PC-9 (cell line): ENCODE data around the gene RECQL5. TPM values are rescaled to one million over a fixed set of nuclear protein-coding genes. Genes with fewer than 3 reads are reported as not detected.
A peak's percentile ranks its signal among the peaks of the same experiment; 100 is the strongest.

ENCODE experiments used
- BruUV-seq: library from RNA; stranded (reverse); fragments of 400-500 nt; replicated peaks from 2 replicates; lab custom pipeline; 2021; lab: Mats Ljungman, UMichigan
- CTCF ChIA-PET: fragments of 300-600 bp; sonication (Branson Sonifier 250); formaldehyde crosslinking; loops from one replicate; lab custom pipeline; 2022; ENCODE audit warnings: antibody characterized with exemption; lab: Charles Lee
- POLR2A ChIA-PET: fragments of 300-600 bp; sonication (Branson Sonifier 250); formaldehyde crosslinking; loops from one replicate; lab custom pipeline; 2022; ENCODE audit warnings: antibody characterized with exemption; ENCODE audit not compliant: unreplicated experiment; lab: Charles Lee
- DNase-seq, 2 experiments: peaks; one replicate each; pipeline versions ENCODE4 v3.0.0 to v3.0.0-alpha.2; 2015 to 2022; ENCODE audit warnings: mixed read lengths in 1 of 2
- H2AFZ ChIP-seq: fragments of 200-600 bp; sonication (generic); 2 replicates; pipeline ENCODE4 v1.8.1; 2017; ENCODE audit warnings: antibody characterized with exemption
- H3F3A ChIP-seq: fragments of 200-600 bp; sonication (generic); 2 replicates; pipeline ENCODE4 v1.8.1; 2017; ENCODE audit warnings: antibody characterized with exemption, mild to moderate bottlenecking, low read depth; ENCODE audit not compliant: insufficient read depth
- H3K27ac ChIP-seq: fragments of 200-600 bp; sonication (generic); 2 replicates; pipeline ENCODE4 v1.6.1; 2016; ENCODE audit warnings: mixed run types
- H3K27me3 ChIP-seq: fragments of 200-600 bp; sonication (generic); 2 replicates; pipeline ENCODE4 v1.6.1; 2016; ENCODE audit warnings: low read depth, mixed run types; ENCODE audit not compliant: insufficient read depth
- H3K36me3 ChIP-seq: fragments of 200-600 bp; sonication (generic); 2 replicates; pipeline ENCODE4 v1.6.1; 2016; ENCODE audit warnings: low read depth, mixed run types
- H3K4me1 ChIP-seq: fragments of 200-600 bp; sonication (generic); replicated peaks from 2 replicates; pipeline ENCODE4 v1.6.1; 2016; ENCODE audit warnings: mixed run types; ENCODE audit not compliant: insufficient read depth
- H3K4me2 ChIP-seq: fragments of 200-600 bp; sonication (generic); 2 replicates; pipeline ENCODE4 v1.6.1; 2017; ENCODE audit warnings: mixed run types
- H3K4me3 ChIP-seq: fragments of 200-600 bp; sonication (generic); 2 replicates; pipeline ENCODE4 v1.6.1; 2016; ENCODE audit warnings: mixed run types
- H3K79me2 ChIP-seq: fragments of 200-600 bp; sonication (generic); 2 replicates; pipeline ENCODE4 v1.6.1; 2017; ENCODE audit warnings: low read depth, mixed run types
- H3K9me2 ChIP-seq: fragments of 200-600 bp; sonication (generic); 2 replicates; pipeline ENCODE4 v1.8.1; 2017; ENCODE audit warnings: mild to moderate bottlenecking; ENCODE audit not compliant: insufficient read depth
- H3K9me3 ChIP-seq: fragments of 200-600 bp; sonication (generic); 2 replicates; pipeline ENCODE4 v1.8.1; 2016; ENCODE audit warnings: low read depth; ENCODE audit not compliant: insufficient read depth
- H4K20me1 ChIP-seq: fragments of 200-600 bp; sonication (generic); 2 replicates; pipeline ENCODE4 v1.8.1; 2017; ENCODE audit not compliant: insufficient read depth
- EZH2 ChIP-seq: fragments of 200-600 bp; sonication (generic); IDR thresholded peaks from 2 replicates; pipeline ENCODE4 v1.8.0; 2017; ENCODE audit warnings: antibody characterized with exemption, low read depth
- intact Hi-C: fragments of 100-400 bp; cut with micrococcal nuclease; formaldehyde crosslinking; loops from one replicate; pipeline ENCODE4 v1.10.0; 2022; ENCODE audit not compliant: unreplicated experiment
- total RNA-seq: library from RNA; stranded (reverse); gene quantifications from 2 replicates; pipeline ENCODE4 v1.2.3, GENCODE V29; 2021
- TF ChIP-seq, protein P1 (sequence below): fragments of 200-600 bp; sonication (generic); conservative IDR thresholded peaks from 2 replicates; pipeline ENCODE4 v1.6.1; 2017; ENCODE audit warnings: mixed run types, antibody characterized with exemption, mild to moderate bottlenecking, moderate library complexity

Gene RECQL5
- total RNA-seq, 1 experiment from 2014 or later = 41.0 TPM

DNA sequence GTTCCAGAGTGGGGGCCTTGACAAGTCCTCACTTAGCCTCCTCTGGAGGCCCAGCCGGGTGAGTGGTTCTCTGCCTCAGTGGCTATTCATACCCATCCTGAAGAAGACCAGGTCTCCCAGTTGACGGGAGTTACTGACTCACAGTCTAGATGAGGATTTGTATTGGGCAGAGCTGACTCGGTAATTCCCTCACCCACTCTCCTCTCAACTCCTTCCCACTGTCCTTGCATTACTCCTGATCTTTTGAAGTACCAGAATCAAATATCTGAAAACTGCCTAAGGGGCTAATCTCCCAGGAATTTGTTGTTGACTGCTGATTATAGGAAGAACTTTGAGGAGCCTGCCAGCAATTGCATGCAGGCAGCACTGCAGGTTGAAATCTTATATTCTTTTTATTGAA is 14.3 kb upstream of the RECQL5 start:
- Histone ChIP-seq H2AFZ (no peak overlapping the region), H3F3A (peaks cover 47% of the 10 kb centered on the region), H3K27ac (peak overlapping the region; percentile 51; the same call in 1 of the 2 replicates), H3K79me2 (peaks cover 61% of the 10 kb centered on the region), H3K4me3 (no peak overlapping the region), H3K9me3 (no peaks in the 10 kb centered on the region), H4K20me1 (peaks cover 6% of the 10 kb centered on the region; the same call in 1 of the 2 replicates), H3K27me3 (no peaks in the 10 kb centered on the region), H3K36me3 (no peaks in the 10 kb centered on the region), H3K4me2 (peak overlapping the region; percentile 12; the same call in 1 of the 2 replicates), H3K9me2 (no peaks in the 10 kb centered on the region), H3K4me1 (peaks cover 68% of the 10 kb centered on the region)
- ChIA-PET POLR2A (interaction anchor here (0.6 kb wide), 1 partner anchor 7 kb away, joined by 30 read pairs; no protein-coding TSS in a partner anchor), CTCF (no interaction called here)
- no TSS peak for BruUV-seq
- peak in 1 of 2 experiments; percentile 46 for DNase-seq
- TF ChIP-seq, protein P1, sequence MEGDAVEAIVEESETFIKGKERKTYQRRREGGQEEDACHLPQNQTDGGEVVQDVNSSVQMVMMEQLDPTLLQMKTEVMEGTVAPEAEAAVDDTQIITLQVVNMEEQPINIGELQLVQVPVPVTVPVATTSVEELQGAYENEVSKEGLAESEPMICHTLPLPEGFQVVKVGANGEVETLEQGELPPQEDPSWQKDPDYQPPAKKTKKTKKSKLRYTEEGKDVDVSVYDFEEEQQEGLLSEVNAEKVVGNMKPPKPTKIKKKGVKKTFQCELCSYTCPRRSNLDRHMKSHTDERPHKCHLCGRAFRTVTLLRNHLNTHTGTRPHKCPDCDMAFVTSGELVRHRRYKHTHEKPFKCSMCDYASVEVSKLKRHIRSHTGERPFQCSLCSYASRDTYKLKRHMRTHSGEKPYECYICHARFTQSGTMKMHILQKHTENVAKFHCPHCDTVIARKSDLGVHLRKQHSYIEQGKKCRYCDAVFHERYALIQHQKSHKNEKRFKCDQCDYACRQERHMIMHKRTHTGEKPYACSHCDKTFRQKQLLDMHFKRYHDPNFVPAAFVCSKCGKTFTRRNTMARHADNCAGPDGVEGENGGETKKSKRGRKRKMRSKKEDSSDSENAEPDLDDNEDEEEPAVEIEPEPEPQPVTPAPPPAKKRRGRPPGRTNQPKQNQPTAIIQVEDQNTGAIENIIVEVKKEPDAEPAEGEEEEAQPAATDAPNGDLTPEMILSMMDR = no peak
- TF ChIP-seq EZH2 = no peak
- intact Hi-C loops = no loop called here

GRCh38 chr17:75680431-75680830 is 13.5 kb upstream of the RECQL5 start:
- Histone ChIP-seq H3K4me2 (no peak overlapping the region), H3K79me2 (peaks cover 61% of the 10 kb centered on the region)
- CTCF ChIA-PET = interaction anchor here (0.7 to 2.3 kb wide), 5 partner anchors 33 to 67 kb away, joined by 3 to 11 read pairs (median 4); partner anchors contain the start of genes ITGB4 and SMIM5

GRCh38 chr17:75679706-75680211 is 12.8 kb upstream of the RECQL5 start:
- no peaks in the 10 kb centered on the region; the same call in 1 of the 2 replicates for H3K36me3 ChIP-seq
- H3K27me3 ChIP-seq = no peaks in the 10 kb centered on the region
- intact Hi-C loops = loop anchor here (1.0 kb wide), 2 partner anchors 44 to 68 kb away; no protein-coding TSS in a partner anchor
- no peaks in the 10 kb centered on the region for H3K9me2 ChIP-seq
- peak overlapping the region; percentile 56 for H3K4me2 ChIP-seq
- peaks cover 11% of the 10 kb centered on the region; the same call in 1 of the 2 replicates for H4K20me1 ChIP-seq
- H3F3A ChIP-seq = peaks cover 48% of the 10 kb centered on the region
- DNase-seq = peak; percentile 70 to 77
- H3K9me3 ChIP-seq = no peaks in the 10 kb centered on the region
- TF ChIP-seq, protein P1 = peak; percentile 58
- TF ChIP-seq EZH2 = no peak
- BruUV-seq = no TSS peak
- ChIA-PET CTCF (interaction anchor here (0.7 to 2.3 kb wide), 6 partner anchors 34 to 68 kb away, joined by 3 to 11 read pairs (median 4); partner anchors contain the start of genes ITGB4 and SMIM5), POLR2A (interaction anchor here (0.6 to 1.0 kb wide), 3 partner anchors 20 to 175 kb away, joined by 3 to 17 read pairs (median 5); partner anchors contain the start of genes ITGB4 and WBP2)
- H3K27ac ChIP-seq = peak overlapping the region; percentile 51
- H3K4me1 ChIP-seq = peaks cover 58% of the 10 kb centered on the region
- peaks cover 55% of the 10 kb centered on the region for H3K79me2 ChIP-seq
- no peak overlapping the region for H2AFZ ChIP-seq
- no peak overlapping the region for H3K4me3 ChIP-seq

More at GRCh38 chr17:75680431-75680830, 13.5 kb upstream of the RECQL5 start:
- H3K27me3 ChIP-seq = no peaks in the 10 kb centered on the region
- H3K9me2 ChIP-seq = no peaks in the 10 kb centered on the region
- H3K27ac ChIP-seq = peak overlapping the region; percentile 51; the same call in 1 of the 2 replicates
- TF ChIP-seq, protein P1 = no peak
- no peak for TF ChIP-seq EZH2
- no peaks in the 10 kb centered on the region; the same call in 1 of the 2 replicates for H3K36me3 ChIP-seq
- intact Hi-C loops = no loop called here
- no TSS peak for BruUV-seq
- no peak overlapping the region for H2AFZ ChIP-seq
- H3K9me3 ChIP-seq = no peaks in the 10 kb centered on the region
- H3K4me3 ChIP-seq = no peak overlapping the region
- H4K20me1 ChIP-seq = peaks cover 10% of the 10 kb centered on the region; the same call in 1 of the 2 replicates
- POLR2A ChIA-PET = interaction anchor here (0.6 to 1.0 kb wide), 3 partner anchors 19 to 43 kb away, joined by 3 to 17 read pairs (median 5); partner anchors contain the start of gene ITGB4
- peaks cover 47% of the 10 kb centered on the region for H3F3A ChIP-seq
- DNase-seq = no peak
- H3K4me1 ChIP-seq = peaks cover 61% of the 10 kb centered on the region
